GM12892 (cell line): Measurements from ENCODE around the gene BUD13.

ENCODE experiments used
- DNase-seq: peaks from one replicate; pipeline ENCODE4 v3.0.0; 2011; ENCODE audit not compliant: insufficient read length
- FAIRE-seq: peaks from 2 replicates; lab custom pipeline; 2011; peaks lifted over from hg19 to GRCh38; lab: Jason Lieb, UNC
- POLR2A ChIP-seq: IDR thresholded peaks from 2 replicates; pipeline ENCODE4 v1.6.1; 2011; ENCODE audit warnings: low read depth, low read length, control low read depth
- POLR2AphosphoS5 ChIP-seq: IDR thresholded peaks from 2 replicates; pipeline ENCODE4 v1.6.1; 2011; ENCODE audit warnings: low read depth, low read length, control low read depth
- TAF1 ChIP-seq: IDR thresholded peaks from 2 replicates; pipeline ENCODE4 v1.6.1; 2011; ENCODE audit warnings: low read depth, mild to moderate bottlenecking, control low read depth, low read length, borderline replicate concordance

BUD13 gene

DNA sequence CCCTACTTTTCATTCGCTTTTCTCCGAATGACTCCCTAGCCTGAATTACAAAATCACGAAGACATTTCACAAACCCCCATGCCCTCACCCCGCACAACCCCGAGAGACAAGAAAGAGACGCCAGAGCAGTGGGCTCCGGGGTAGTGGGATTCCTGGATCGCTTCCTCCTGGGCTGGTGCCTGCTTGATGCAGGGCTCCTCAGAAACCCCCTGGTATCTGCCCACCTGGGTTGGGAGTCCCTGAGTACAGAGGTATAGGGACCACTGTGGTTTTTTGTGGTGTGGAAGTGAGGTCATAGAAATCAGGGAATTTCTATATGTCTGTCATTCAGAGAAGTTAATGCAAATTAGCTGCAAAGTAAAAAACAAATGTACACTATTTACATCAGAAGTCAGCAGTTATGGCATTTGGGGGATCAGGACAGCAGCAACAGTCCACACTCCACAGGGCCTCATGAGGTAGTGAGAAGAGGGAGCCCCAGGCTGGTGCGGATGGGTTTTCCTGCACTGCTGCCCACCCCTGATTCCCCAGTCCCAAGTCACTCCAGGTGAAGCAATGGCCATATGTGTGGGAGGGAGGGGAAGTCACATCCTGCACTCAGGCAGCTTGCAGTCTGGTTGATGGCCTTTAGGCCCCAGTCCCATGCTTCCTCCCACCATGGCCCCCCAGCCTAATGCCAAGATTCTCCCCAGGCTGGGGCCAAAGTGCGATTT, 39.6 kb downstream of the BUD13 start:
- TF ChIP-seq TAF1 (no peak), POLR2A (no peak), POLR2AphosphoS5 (no peak)
- no peak for DNase-seq
- FAIRE-seq: no peak

DNA sequence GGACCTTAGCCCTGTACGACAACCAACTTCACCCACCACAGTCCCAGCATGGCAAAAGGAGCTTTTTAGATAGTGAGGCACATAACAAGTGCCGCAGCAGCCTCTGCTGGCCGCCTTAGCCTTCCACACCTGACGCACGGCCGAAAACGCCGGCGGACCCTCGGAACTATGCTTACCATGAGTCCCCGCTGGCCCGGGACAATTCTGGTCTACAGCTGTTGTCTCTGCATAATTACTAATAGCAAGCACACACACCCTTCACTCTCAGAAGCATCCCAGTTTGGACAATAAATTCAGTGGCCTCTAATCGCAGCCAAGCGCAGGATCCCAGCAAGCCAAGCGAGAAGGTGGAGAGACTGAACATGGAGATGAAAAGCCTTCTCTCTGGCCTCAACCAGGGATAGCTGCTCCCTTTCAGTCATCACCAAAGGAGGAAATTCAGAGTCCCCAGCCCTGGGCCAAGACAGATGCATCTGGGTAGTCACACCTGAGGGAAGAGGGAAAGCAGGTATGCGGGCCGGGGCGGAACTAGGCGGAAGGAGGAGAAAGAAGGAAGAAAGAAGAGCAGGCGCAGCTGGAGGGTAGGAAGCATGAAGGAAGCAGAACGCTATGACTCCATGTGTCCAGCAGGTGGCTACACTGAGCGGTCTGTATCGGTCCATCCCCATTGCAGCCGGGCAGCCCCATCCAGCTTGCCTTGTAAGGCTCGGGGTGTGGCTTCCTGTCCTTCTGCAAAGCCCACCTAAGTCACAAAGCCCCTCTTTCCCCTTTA, 40.3 kb downstream of the BUD13 start:
- peak; percentile 75 for DNase-seq
- TF ChIP-seq POLR2A (no peak), TAF1 (no peak), POLR2AphosphoS5 (no peak)
- peak; percentile 100 for FAIRE-seq

GRCh38 chr11:116731821-116732220, 41.0 kb downstream of the BUD13 start:
- FAIRE-seq (peak; percentile 21), DNase-seq (no peak)
- TF ChIP-seq POLR2AphosphoS5: no peak
- no peak for TF ChIP-seq POLR2A
- no peak for TF ChIP-seq TAF1

DNA sequence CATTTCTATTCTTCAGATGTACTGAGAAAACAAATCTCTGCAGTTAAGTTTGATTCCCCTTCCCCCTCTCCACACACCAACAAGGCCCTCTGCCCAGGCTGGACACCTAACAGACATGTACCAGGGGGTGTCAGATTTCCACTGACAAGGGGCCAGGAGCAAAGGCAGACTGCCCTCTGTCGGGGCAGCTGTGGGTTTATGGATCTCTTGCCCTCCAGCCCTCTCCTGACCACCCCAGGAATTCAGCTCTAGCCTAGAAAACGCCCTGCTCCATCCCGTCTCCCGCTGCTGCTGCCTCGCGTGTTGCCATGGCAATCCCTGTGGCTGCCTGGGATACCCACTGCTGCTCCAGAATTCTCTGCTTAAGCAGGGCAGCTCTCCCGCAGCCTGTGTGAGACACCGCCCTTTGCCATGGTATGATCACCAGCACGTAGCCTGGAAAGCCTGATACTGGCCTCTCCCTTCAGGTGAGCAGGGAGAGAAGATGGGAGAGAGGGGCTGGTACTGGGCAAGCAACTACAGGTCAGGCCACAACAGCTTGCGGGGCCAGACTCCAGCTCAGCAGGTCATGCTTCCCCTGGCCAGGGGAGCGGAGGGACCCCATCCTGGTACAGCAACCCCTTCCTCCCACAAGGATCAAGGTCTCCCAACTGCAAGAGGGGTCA, 41.6 kb downstream of the BUD13 start:
- DNase-seq: no peak

GRCh38 chr11:116730601-116731000, 42.2 kb downstream of the BUD13 start:
- DNase-seq (no peak), FAIRE-seq (no peak)
- TF ChIP-seq POLR2A: no peak
- no peak for TF ChIP-seq TAF1
- no peak for TF ChIP-seq POLR2AphosphoS5

More for the DNA sequence above, 41.6 kb downstream of the BUD13 start:
- TF ChIP-seq POLR2AphosphoS5 (no peak), POLR2A (no peak), TAF1 (no peak)
- no peak for FAIRE-seq

DNA sequence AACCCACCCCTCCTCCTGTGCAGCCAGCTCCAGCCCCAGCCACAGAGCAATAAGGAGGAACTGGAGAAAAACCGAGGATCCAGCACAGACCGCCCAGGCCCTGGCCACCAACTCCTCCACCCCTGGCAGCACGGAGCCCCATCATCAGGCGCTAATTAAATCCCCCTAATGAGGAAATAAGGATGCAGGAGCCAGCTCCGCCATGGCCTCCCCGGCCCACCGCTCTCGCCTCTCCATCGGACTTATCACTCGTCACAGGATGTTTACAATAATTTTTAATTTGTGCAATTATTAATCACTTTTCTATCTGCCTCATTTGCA, 42.6 kb downstream of the BUD13 start:
- no peak for TF ChIP-seq POLR2A
- TF ChIP-seq POLR2AphosphoS5: no peak
- no peak for TF ChIP-seq TAF1
- DNase-seq (no peak), FAIRE-seq (no peak)

DNA sequence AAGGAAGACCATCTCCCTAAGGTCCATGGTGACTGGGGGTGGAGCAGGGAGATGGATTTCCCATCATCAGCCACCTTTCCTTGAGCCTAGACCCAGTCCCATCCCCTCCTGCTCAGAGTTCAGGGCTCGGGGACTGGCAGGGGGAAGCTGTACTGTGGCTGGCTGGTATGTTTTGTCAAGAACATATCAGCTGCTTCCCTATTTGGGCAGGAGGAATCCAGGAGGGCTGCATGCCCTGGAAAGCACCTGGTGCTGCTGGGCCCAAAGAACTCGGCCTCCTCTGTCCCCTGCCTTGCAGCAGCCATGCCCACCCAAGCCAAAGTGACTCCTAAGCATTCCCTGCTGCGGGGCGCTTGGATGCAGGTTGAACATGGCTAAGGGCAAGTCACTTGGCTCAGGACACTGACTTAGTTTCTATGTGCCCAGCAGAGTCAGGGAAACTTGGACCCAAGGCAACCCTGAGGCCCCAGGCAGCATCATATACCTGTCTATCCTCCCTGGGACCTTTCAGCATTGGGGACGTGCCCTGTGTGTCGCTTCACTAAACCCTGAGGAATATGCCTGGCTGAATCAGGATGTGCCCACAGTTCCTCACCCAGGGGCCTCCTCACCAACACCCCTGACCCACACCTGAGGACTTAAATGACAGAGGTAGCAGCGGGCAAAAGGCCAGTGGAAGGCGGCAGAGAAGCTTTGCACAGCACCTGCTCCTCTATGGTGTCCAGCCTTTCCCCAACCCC, 43.1 kb downstream of the BUD13 start:
- FAIRE-seq (no peak), DNase-seq (no peak)
- TF ChIP-seq POLR2A (no peak), TAF1 (no peak), POLR2AphosphoS5 (no peak)

DNA sequence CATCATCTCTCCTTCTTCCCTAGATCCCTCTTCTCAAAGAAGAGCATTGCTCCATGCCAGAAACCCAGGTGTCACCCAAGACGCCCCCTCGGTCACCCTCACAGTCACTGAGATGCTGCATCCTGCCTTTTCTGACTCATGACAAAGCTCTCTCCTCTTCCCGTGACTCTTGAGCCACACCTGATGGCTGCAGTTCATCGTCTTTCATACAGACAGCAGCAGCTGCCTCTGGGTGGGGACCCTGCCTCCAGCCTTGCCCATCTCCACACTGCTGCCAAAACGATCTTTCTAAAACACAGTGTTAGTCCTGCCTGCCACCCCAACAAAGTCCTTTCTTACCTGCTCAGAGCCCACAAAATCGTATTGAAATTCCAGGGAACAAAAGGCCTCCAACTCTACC, 44.8 kb downstream of the BUD13 start:
- no peak for FAIRE-seq
- no peak for DNase-seq

GRCh38 chr11:116725434-116726221, 47.2 kb downstream of the BUD13 start:
- TF ChIP-seq TAF1 (no peak), POLR2A (no peak), POLR2AphosphoS5 (no peak)
- DNase-seq: no peak
- FAIRE-seq: no peak

More for the DNA sequence above, 44.8 kb downstream of the BUD13 start:
- TF ChIP-seq POLR2AphosphoS5 (no peak), TAF1 (no peak), POLR2A (no peak)

DNA sequence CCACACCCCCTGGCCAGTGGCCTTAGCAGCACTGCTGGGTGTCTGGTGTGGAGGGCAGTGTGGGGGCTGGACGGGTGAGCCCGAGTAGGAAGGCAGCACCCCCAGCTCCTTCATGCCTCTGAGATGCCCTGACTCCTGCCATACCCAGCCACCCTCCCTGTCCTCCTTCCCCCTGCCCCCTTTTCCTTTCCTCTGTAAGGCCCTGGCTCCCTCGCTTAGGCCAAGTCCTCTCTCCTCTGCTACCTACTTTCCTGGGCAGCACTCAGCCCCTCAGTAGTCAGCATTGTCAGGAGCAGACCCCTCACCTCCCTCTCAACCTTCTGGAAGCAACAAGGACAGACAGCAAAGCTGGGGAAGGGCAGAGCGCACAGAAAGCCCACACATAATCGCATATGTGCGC, 48.0 kb downstream of the BUD13 start:
- TF ChIP-seq POLR2AphosphoS5 (no peak), TAF1 (no peak), POLR2A (no peak)
- FAIRE-seq (no peak), DNase-seq (no peak)

GRCh38 chr11:116723511-116723910, 49.3 kb downstream of the BUD13 start:
- no peak for TF ChIP-seq POLR2A
- TF ChIP-seq TAF1: no peak
- TF ChIP-seq POLR2AphosphoS5: no peak
- no peak for DNase-seq
- FAIRE-seq: no peak
